ENCODE measurements around the gene FBXO48.

Gene FBXO48

GRCh38 chr2:68465081-68465916 lies 1.8 kb downstream of the FBXO48 start:
- Histone ChIP-seq H3K4me3 (ENCODE audit: control insufficient read depth in 1 of 7, extremely low read depth in 1 of 7, insufficient read depth in 4 of 7, low read depth in 2 of 7, low read length in 6 of 7) (no peak overlapping the region), H3K36me3 (ENCODE audit: control insufficient read depth in 4 of 4, insufficient read depth in 4 of 4, low read length in 3 of 4) (peaks cover 0 to 3% (median 0%) of the 10 kb centered on the region in 4 experiments), H3K9me3 (ENCODE audit: control extremely low read depth in 1 of 5, control insufficient read depth in 4 of 5, insufficient read depth in 2 of 5, low read depth in 1 of 5, low read length in 4 of 5) (no peaks in the 10 kb centered on the region), H3K27ac (ENCODE audit: insufficient read depth in 1 of 2, low read depth in 1 of 2, low read length in 2 of 2, poor library complexity in 1 of 2, severe bottlenecking in 2 of 2) (no peak overlapping the region), H3K4me1 (ENCODE audit: control extremely low read depth in 1 of 4, control insufficient read depth in 4 of 4, insufficient read depth in 4 of 4, low read length in 3 of 4) (peaks cover 2 to 29% (median 18%) of the 10 kb centered on the region in 4 experiments), H3K27me3 (replicated peaks in 2 of 5; ENCODE audit: control insufficient read depth in 4 of 5, insufficient read depth in 5 of 5, low read length in 4 of 5) (no peaks in the 10 kb centered on the region)
- peak in 2 of 3 donors; percentile 68 for DNase-seq
- ChIA-PET POLR2A (no interaction called here), CTCF (interaction anchor here (0.9 to 3.5 kb wide), 22 partner anchors 9 to 479 kb away, joined by 3 to 48 read pairs (median 3); no protein-coding TSS in a partner anchor)
- WGBS (ENCODE audit: insufficient coverage): 82% methylated on average over 3 of the region's 7 CpGs

DNA sequence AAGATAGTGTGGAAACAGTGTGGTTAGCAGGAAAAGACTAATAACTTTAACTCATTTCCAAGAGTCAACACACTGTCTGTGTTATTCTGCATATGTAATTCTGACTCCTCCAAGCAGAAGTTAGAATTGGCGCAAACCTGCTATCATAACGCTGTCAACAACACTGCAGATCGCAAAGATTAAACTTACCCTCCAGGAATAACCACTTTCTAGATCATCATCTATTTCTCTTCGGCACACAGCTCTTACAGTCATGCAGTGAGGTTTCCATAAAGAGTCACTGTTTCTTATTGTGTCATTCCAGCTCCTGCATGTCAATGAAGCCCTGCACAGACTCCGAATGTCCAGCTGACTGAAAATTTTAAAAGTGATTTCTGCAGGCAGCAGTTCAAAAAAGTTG lies 2.4 kb downstream of the FBXO48 start:
- peaks cover 2 to 29% (median 18%) of the 10 kb centered on the region in 4 experiments for H3K4me1 ChIP-seq (ENCODE audit: control extremely low read depth in 1 of 4, control insufficient read depth in 4 of 4, insufficient read depth in 4 of 4, low read length in 3 of 4)
- no peak for DNase-seq
- no peaks in the 10 kb centered on the region for H3K27me3 ChIP-seq (replicated peaks in 2 of 5; ENCODE audit: control insufficient read depth in 4 of 5, insufficient read depth in 5 of 5, low read length in 4 of 5)
- 93% methylated on average over 5 of the region's 5 CpGs for WGBS (ENCODE audit: insufficient coverage)
- H3K9me3 ChIP-seq (ENCODE audit: control extremely low read depth in 1 of 5, control insufficient read depth in 4 of 5, insufficient read depth in 2 of 5, low read depth in 1 of 5, low read length in 4 of 5): no peaks in the 10 kb centered on the region
- CTCF ChIA-PET: interaction anchor here (0.9 to 3.5 kb wide), 15 partner anchors 8 to 479 kb away, joined by 3 to 48 read pairs (median 3); no protein-coding TSS in a partner anchor
- H3K4me3 ChIP-seq (ENCODE audit: control insufficient read depth in 1 of 7, extremely low read depth in 1 of 7, insufficient read depth in 4 of 7, low read depth in 2 of 7, low read length in 6 of 7): no peak overlapping the region
- POLR2A ChIA-PET: no interaction called here
- H3K36me3 ChIP-seq (ENCODE audit: control insufficient read depth in 4 of 4, insufficient read depth in 4 of 4, low read length in 3 of 4): peaks cover 0 to 3% (median 0%) of the 10 kb centered on the region in 4 experiments
- H3K27ac ChIP-seq (ENCODE audit: insufficient read depth in 1 of 2, low read depth in 1 of 2, low read length in 2 of 2, poor library complexity in 1 of 2, severe bottlenecking in 2 of 2): no peak overlapping the region

DNA sequence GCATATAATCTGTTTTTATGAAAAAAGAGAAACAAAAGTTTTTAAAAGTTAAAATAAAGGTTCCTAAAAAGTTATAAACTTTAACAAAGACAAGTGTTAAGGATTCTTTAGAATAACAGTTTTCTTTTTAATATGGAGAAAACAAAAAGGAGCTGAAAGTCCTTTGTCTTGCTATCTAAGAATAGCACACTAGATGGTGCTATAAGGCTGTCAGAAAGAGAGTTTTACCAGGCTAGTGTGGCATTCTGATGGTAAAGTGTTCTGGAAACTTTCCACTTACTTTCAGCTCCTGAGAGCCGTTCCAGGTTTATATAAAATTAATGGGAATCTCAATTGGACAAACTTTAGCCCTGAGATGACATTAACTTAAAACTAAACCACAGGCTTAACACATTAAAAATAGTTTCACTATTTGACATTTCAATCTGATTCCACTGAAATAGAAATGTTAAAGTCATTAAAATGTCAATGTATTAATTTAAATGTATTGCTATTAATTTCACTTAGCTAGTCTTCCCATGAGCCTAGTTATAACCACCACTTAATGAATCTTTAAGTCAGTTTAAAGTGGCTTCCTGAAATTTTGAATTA lies 3.7 kb downstream of the FBXO48 start:
- H3K27me3 ChIP-seq (replicated peaks in 2 of 5; ENCODE audit: control insufficient read depth in 4 of 5, insufficient read depth in 5 of 5, low read length in 4 of 5): no peaks in the 10 kb centered on the region
- no peak overlapping the region for H3K4me3 ChIP-seq (ENCODE audit: control insufficient read depth in 1 of 7, extremely low read depth in 1 of 7, insufficient read depth in 4 of 7, low read depth in 2 of 7, low read length in 6 of 7)
- peaks cover 0 to 3% (median 0%) of the 10 kb centered on the region in 4 experiments for H3K36me3 ChIP-seq (ENCODE audit: control insufficient read depth in 4 of 4, insufficient read depth in 4 of 4, low read length in 3 of 4)
- ChIA-PET POLR2A (interaction anchor here (0.6 kb wide), 1 partner anchor 598 kb away, joined by 5 read pairs; no protein-coding TSS in a partner anchor), CTCF (interaction anchor here (0.6 to 3.5 kb wide), 30 partner anchors 9 to 844 kb away, joined by 3 to 48 read pairs (median 4); no protein-coding TSS in a partner anchor)
- no CpG with 5 or more reads among the region's 1 CpG for WGBS (ENCODE audit: insufficient coverage)
- DNase-seq: peak; percentile 61 to 77 (median 67)
- peaks cover 2 to 21% (median 13%) of the 10 kb centered on the region in 4 experiments for H3K4me1 ChIP-seq (ENCODE audit: control extremely low read depth in 1 of 4, control insufficient read depth in 4 of 4, insufficient read depth in 4 of 4, low read length in 3 of 4)
- no peaks in the 10 kb centered on the region for H3K9me3 ChIP-seq (ENCODE audit: control extremely low read depth in 1 of 5, control insufficient read depth in 4 of 5, insufficient read depth in 2 of 5, low read depth in 1 of 5, low read length in 4 of 5)
- H3K27ac ChIP-seq (ENCODE audit: insufficient read depth in 1 of 2, low read depth in 1 of 2, low read length in 2 of 2, poor library complexity in 1 of 2, severe bottlenecking in 2 of 2): no peak overlapping the region

GRCh38 chr2:68458981-68459380 lies 8.1 kb downstream of the FBXO48 start:
- no peaks in the 10 kb centered on the region for H3K36me3 ChIP-seq (ENCODE audit: control insufficient read depth in 4 of 4, insufficient read depth in 4 of 4, low read length in 3 of 4)
- no peaks in the 10 kb centered on the region for H3K27me3 ChIP-seq (replicated peaks in 2 of 5; ENCODE audit: control insufficient read depth in 4 of 5, insufficient read depth in 5 of 5, low read length in 4 of 5)
- ChIA-PET POLR2A (no interaction called here), CTCF (interaction anchor here (1.0 to 1.3 kb wide), 2 partner anchors 259 to 337 kb away, joined by 3 read pairs; no protein-coding TSS in a partner anchor)
- WGBS (ENCODE audit: insufficient coverage): no CpG with 5 or more reads among the region's 1 CpG
- no peak overlapping the region for H3K27ac ChIP-seq (ENCODE audit: insufficient read depth in 1 of 2, low read depth in 1 of 2, low read length in 2 of 2, poor library complexity in 1 of 2, severe bottlenecking in 2 of 2)
- H3K4me1 ChIP-seq (ENCODE audit: control extremely low read depth in 1 of 4, control insufficient read depth in 4 of 4, insufficient read depth in 4 of 4, low read length in 3 of 4): no peaks in the 10 kb centered on the region
- H3K9me3 ChIP-seq (ENCODE audit: control extremely low read depth in 1 of 5, control insufficient read depth in 4 of 5, insufficient read depth in 2 of 5, low read depth in 1 of 5, low read length in 4 of 5): no peaks in the 10 kb centered on the region
- no peak for DNase-seq
- no peak overlapping the region for H3K4me3 ChIP-seq (ENCODE audit: control insufficient read depth in 1 of 7, extremely low read depth in 1 of 7, insufficient read depth in 4 of 7, low read depth in 2 of 7, low read length in 6 of 7)

- ChIA-PET CTCF (interaction anchor here (1.0 to 2.2 kb wide), 3 partner anchors 9 to 246 kb away, joined by 3 to 7 read pairs (median 3); partner anchors contain the start of genes APLF and FBXO48), POLR2A (no interaction called here)
- 100% methylated on average over 3 of the region's 4 CpGs for WGBS (ENCODE audit: insufficient coverage)
- H3K9me3 ChIP-seq (ENCODE audit: control extremely low read depth in 1 of 5, control insufficient read depth in 4 of 5, insufficient read depth in 2 of 5, low read depth in 1 of 5, low read length in 4 of 5): no peaks in the 10 kb centered on the region
- H3K27ac ChIP-seq (ENCODE audit: insufficient read depth in 1 of 2, low read depth in 1 of 2, low read length in 2 of 2, poor library complexity in 1 of 2, severe bottlenecking in 2 of 2): no peak overlapping the region
- DNase-seq: no peak
- no peaks in the 10 kb centered on the region for H3K27me3 ChIP-seq (replicated peaks in 2 of 5; ENCODE audit: control insufficient read depth in 4 of 5, insufficient read depth in 5 of 5, low read length in 4 of 5)
- H3K4me1 ChIP-seq (ENCODE audit: control extremely low read depth in 1 of 4, control insufficient read depth in 4 of 4, insufficient read depth in 4 of 4, low read length in 3 of 4): peaks cover 0 to 6% (median 0%) of the 10 kb centered on the region in 4 experiments
- H3K36me3 ChIP-seq (ENCODE audit: control insufficient read depth in 4 of 4, insufficient read depth in 4 of 4, low read length in 3 of 4): no peaks in the 10 kb centered on the region
- no peak overlapping the region for H3K4me3 ChIP-seq (ENCODE audit: control insufficient read depth in 1 of 7, extremely low read depth in 1 of 7, insufficient read depth in 4 of 7, low read depth in 2 of 7, low read length in 6 of 7)
Observed at GRCh38 chr2:68456198-68456597, 10.9 kb downstream of the FBXO48 start.

- WGBS (ENCODE audit: insufficient coverage): no CpG with 5 or more reads among the region's 3 CpGs
- H3K9me3 ChIP-seq (ENCODE audit: control extremely low read depth in 1 of 5, control insufficient read depth in 4 of 5, insufficient read depth in 2 of 5, low read depth in 1 of 5, low read length in 4 of 5): no peaks in the 10 kb centered on the region
- H3K4me3 ChIP-seq (ENCODE audit: control insufficient read depth in 1 of 7, extremely low read depth in 1 of 7, insufficient read depth in 4 of 7, low read depth in 2 of 7, low read length in 6 of 7): no peak overlapping the region
- CTCF ChIA-PET: interaction anchor here (1.8 to 2.4 kb wide), 2 partner anchors 9 to 13 kb away, joined by 5 to 13 read pairs; no protein-coding TSS in a partner anchor
- POLR2A ChIA-PET: interaction anchor here (0.5 kb wide), 1 partner anchor 12 kb away, joined by 4 read pairs; no protein-coding TSS in a partner anchor
- DNase-seq: no peak
- peaks cover 0 to 6% (median 0%) of the 10 kb centered on the region in 4 experiments for H3K4me1 ChIP-seq (ENCODE audit: control extremely low read depth in 1 of 4, control insufficient read depth in 4 of 4, insufficient read depth in 4 of 4, low read length in 3 of 4)
- no peak overlapping the region for H3K27ac ChIP-seq (ENCODE audit: insufficient read depth in 1 of 2, low read depth in 1 of 2, low read length in 2 of 2, poor library complexity in 1 of 2, severe bottlenecking in 2 of 2)
- H3K36me3 ChIP-seq (ENCODE audit: control insufficient read depth in 4 of 4, insufficient read depth in 4 of 4, low read length in 3 of 4): no peaks in the 10 kb centered on the region
- H3K27me3 ChIP-seq (replicated peaks in 2 of 5; ENCODE audit: control insufficient read depth in 4 of 5, insufficient read depth in 5 of 5, low read length in 4 of 5): no peaks in the 10 kb centered on the region
Observed at GRCh38 chr2:68454719-68455118, 12.4 kb downstream of the FBXO48 start.

Measured in common myeloid progenitor, CD34-positive (primary cell).